BLaER1 treated with 17β-estradiol and CSF1 and Interleukin-3, amounts not matched to agents 10 nM and 100 nM (cell line): Measurements from ENCODE around the gene NPHP4.

Source experiments
- H3K27ac ChIP-seq, 11 experiments: shearing (Covaris generic); formaldehyde crosslinking; 2 replicates each; pipeline ENCODE4 v1.8.1; 2022
- H3K27me3 ChIP-seq, 11 experiments: shearing (Covaris generic); formaldehyde crosslinking; 2 replicates each; pipeline ENCODE4 v1.8.1; 2022
- H3K36me3 ChIP-seq, 11 experiments: shearing (Covaris generic); formaldehyde crosslinking; 2 replicates each; pipeline ENCODE4 v1.8.1; 2022
- H3K4me1 ChIP-seq, 10 experiments: shearing (Covaris generic); formaldehyde crosslinking; 2 replicates each; pipeline ENCODE4 v1.8.1; 2022
- H3K4me2 ChIP-seq, 11 experiments: shearing (Covaris generic); formaldehyde crosslinking; 2 replicates each; pipeline ENCODE4 v1.8.1; 2022
- H3K4me3 ChIP-seq, 10 experiments: shearing (Covaris generic); formaldehyde crosslinking; 2 replicates each; pipeline ENCODE4 v1.8.1; 2022
- H3K9ac ChIP-seq, 11 experiments: shearing (Covaris generic); formaldehyde crosslinking; 2 replicates each; pipeline ENCODE4 v1.8.1; 2022
- H3K9me3 ChIP-seq, 11 experiments: shearing (Covaris generic); formaldehyde crosslinking; replicated peaks in 1 of 11; 2 replicates each; pipeline ENCODE4 v1.8.1; 2022
- H4K20me1 ChIP-seq, 11 experiments: shearing (Covaris generic); formaldehyde crosslinking; 2 replicates each; pipeline ENCODE4 v1.8.1; 2022
- Cebpa-rat ChIP-seq, 11 experiments: shearing (Covaris generic); IDR thresholded peaks; 2 replicates each; pipeline ENCODE4 v1.8.1; 2022

The NPHP4 gene

DNA sequence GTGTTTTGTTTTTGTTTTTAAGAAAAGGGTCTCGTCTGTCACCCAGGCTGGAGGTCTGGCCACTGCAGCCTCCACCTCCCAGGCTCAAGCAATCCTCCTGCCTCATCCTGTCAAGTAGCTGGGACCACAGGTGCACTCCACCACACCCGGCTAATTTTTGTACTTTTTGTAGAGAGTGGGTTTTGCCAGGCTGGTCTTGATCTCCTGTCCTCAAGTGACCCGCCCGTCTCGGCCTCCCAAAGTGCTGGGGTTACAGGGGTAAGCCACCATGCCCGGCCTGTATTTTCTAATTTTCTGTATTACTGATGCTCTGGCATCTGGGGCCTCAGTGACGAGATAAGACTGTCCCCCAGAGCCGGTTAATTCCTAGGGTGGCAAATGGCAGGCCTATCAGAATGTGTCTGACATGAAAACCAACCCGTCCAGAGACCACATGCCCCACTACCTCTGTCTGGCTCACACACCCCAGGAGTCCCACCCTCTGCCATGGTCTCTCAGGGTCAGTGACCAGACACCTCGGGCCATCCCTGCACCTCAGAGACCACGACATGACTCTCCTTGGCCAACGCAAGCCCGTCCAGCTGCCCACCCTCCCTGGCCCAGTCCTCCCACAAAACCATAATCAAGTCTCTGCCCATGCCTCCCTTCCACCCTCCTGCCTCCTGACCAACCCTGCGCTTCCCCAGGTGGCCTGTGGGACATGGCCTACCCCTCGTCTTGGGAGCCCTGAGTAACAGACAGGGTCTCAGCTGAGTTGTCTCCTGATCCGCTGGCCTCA, 12.5 kb downstream of the NPHP4 start:
- Histone ChIP-seq H3K36me3 (peaks cover 3 to 38% (median 18%) of the 10 kb centered on the region in 11 experiments; a peak in 21 of 22 replicates), H3K9me3 (no peaks in the 10 kb centered on the region), H3K27ac (peak overlapping the region in 8 of 11 experiments; percentile 39 to 74 (median 64); a peak in 15 of 22 replicates), H3K4me1 (peaks cover 59 to 88% (median 79%) of the 10 kb centered on the region in 10 experiments), H3K9ac (peak overlapping the region in 2 of 11 experiments; percentile 13 to 43; a peak in 1 of 22 replicates), H4K20me1 (0 out of 22 replicates have a peak, but pooled peaks cover 0 to 5% (median 0%) of the 10 kb centered on the region in 11 experiments), H3K4me3 (no peak overlapping the region), H3K27me3 (no peaks in the 10 kb centered on the region), H3K4me2 (peak overlapping the region; percentile 73 to 93 (median 86))
- no peak for TF ChIP-seq Cebpa-rat (IDR thresholded peaks at IDR 0.05)

DNA sequence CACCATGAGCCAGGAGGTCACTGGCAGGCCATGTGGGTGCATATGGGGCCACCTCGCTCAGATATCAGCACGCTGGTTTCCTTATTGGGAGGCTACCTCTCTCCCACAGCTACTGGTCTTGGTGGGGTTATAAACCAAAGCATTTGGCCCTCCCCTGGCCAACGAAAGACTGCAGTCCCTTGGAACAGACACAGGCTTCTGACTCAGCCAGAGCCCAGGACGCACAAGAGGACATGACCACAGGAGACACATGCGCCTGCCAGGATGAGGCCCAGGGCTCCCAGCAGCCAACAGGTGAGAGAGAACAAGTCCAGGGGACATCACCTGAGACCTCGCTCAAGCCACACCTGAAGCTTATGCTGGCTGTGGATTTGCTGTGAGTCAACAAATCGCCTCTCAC, 13.8 kb downstream of the NPHP4 start:
- TF ChIP-seq Cebpa-rat (IDR thresholded peaks at IDR 0.05): no peak
- Histone ChIP-seq H3K27ac (peak overlapping the region in 8 of 11 experiments; percentile 13 to 57 (median 34); a peak in 7 of 22 replicates), H3K27me3 (no peaks in the 10 kb centered on the region)

DNA sequence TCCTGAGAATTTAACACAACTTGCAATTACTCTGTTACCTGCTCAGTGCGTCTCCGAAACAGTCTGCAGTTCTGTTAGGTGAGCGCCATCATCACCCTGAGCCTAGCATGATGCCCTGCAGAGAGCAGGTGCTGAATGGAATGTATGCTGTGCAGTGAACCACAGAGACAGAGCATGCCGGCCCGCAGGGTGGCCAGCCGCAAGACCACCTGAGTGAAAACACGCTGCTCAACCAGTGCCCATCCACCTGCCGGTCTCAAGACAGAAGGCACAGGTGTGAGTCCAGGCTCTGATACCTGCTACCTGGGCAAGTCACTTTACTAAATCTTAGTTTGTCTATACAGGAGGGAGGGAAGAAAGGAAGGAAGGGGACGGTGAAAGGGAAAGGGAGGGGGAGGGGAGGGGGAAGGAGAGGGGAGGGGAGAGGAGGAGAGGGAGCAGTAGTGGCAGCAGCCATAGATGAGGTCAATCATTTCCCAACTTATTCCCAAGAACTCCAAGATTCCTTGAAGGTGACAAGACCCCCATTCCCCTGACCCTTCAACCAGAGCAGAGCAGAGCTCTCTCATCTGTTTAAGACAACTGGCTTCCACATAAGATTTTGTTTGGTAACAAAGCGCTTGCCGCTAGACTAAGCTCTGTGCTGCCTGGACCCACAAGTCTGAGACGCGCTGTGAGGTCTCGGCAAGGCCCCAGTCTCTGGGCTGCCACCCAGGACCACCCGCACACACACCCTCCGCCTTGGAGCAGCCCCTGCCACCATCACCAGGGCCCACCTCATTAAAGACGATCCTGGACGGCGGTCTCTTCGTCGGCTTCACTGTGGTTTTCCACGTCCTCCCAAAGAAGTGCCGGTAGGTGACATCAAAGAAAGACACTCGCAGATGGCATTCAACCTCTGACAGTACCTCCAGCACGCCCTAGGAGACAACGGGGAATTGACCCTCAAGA, 14.5 kb downstream of the NPHP4 start:
- peak overlapping the region in 8 of 11 experiments; percentile 14 to 91 (median 86); a peak in 15 of 22 replicates for H3K27ac ChIP-seq
- peaks cover 0 to 35% (median 10%) of the 10 kb centered on the region in 11 experiments; a peak in 14 of 22 replicates for H3K36me3 ChIP-seq
- no peak for TF ChIP-seq Cebpa-rat (IDR thresholded peaks at IDR 0.05)
- H3K4me3 ChIP-seq: no peak overlapping the region
- peak overlapping the region in 2 of 11 experiments; percentile 79 to 81; a peak in 2 of 22 replicates for H3K9ac ChIP-seq
- peaks cover 56 to 97% (median 91%) of the 10 kb centered on the region in 10 experiments for H3K4me1 ChIP-seq
- H3K27me3 ChIP-seq: no peaks in the 10 kb centered on the region
- H3K9me3 ChIP-seq: no peaks in the 10 kb centered on the region
- peak overlapping the region in 9 of 11 experiments; percentile 8 to 84 (median 70); a peak in 14 of 22 replicates for H3K4me2 ChIP-seq
- H4K20me1 ChIP-seq: 0 out of 22 replicates have a peak, but pooled peaks cover 0 to 12% (median 0%) of the 10 kb centered on the region in 11 experiments

More for the DNA sequence above, 13.8 kb downstream of the NPHP4 start:
- Histone ChIP-seq H3K4me3 (no peak overlapping the region), H4K20me1 (0 out of 22 replicates have a peak, but pooled peaks cover 0 to 12% (median 0%) of the 10 kb centered on the region in 11 experiments), H3K4me2 (peak overlapping the region in 9 of 11 experiments; percentile 5 to 26 (median 15); a peak in 5 of 22 replicates), H3K36me3 (peaks cover 0 to 35% (median 12%) of the 10 kb centered on the region in 11 experiments; a peak in 16 of 22 replicates), H3K9ac (no peak overlapping the region), H3K4me1 (peaks cover 59 to 97% (median 92%) of the 10 kb centered on the region in 10 experiments), H3K9me3 (no peaks in the 10 kb centered on the region)

DNA sequence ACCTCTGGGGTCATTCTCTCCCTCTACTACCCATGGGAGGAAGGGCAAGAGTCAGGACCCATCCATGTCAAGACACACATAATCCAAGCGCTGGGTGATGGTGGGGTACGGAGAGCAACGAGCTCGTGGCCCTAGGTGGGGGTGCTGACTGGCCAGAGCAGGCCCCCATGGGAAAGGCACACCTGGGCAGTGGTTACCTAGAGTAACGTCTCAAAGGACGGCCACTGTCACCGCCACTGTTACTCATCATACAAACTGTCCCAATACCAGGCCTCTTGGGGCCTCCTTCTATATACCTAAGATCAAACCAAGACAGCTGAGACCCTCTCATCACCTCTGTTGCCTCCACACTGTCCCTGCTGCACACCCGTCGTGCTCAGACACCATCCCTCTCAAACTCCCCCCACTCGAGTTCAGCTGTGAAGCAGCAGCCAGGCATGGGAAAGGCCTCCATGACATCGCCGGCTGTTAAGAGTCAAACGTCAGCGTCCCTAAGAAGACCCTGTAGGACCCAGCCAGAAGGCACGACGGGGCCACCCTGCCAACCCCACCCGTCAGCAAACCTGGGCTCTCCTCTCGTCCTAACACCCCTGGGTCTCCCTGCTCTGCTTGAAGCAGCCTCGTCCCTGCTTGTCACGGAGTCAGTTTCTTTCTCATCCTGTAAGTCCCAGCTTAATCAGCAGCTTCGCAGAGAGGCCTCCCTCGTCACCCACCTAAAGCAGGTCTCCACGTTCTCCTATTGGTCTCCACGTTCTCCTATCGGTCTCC, 15.3 kb downstream of the NPHP4 start:
- no peak for TF ChIP-seq Cebpa-rat (IDR thresholded peaks at IDR 0.05)
- Histone ChIP-seq H4K20me1 (peaks cover 0 to 12% (median 0%) of the 10 kb centered on the region in 11 experiments; a peak in 1 of 22 replicates), H3K27me3 (no peaks in the 10 kb centered on the region), H3K9ac (peak overlapping the region in 7 of 11 experiments; percentile 70 to 81 (median 79); a peak in 10 of 22 replicates), H3K4me1 (peaks cover 48 to 89% (median 83%) of the 10 kb centered on the region in 10 experiments), H3K27ac (peak overlapping the region in 9 of 11 experiments; percentile 73 to 91 (median 83); a peak in 17 of 22 replicates), H3K9me3 (no peaks in the 10 kb centered on the region), H3K36me3 (peaks cover 3 to 41% (median 18%) of the 10 kb centered on the region in 11 experiments; a peak in 15 of 22 replicates), H3K4me2 (peak overlapping the region in 10 of 11 experiments; percentile 62 to 84 (median 74); a peak in 18 of 22 replicates), H3K4me3 (no peak overlapping the region)

- Histone ChIP-seq H3K27me3 (no peaks in the 10 kb centered on the region), H3K36me3 (peaks cover 6 to 48% (median 18%) of the 10 kb centered on the region in 11 experiments; a peak in 16 of 22 replicates)
Observed at GRCh38 chr1:5976231-5976630, 16.0 kb downstream of the NPHP4 start.

DNA sequence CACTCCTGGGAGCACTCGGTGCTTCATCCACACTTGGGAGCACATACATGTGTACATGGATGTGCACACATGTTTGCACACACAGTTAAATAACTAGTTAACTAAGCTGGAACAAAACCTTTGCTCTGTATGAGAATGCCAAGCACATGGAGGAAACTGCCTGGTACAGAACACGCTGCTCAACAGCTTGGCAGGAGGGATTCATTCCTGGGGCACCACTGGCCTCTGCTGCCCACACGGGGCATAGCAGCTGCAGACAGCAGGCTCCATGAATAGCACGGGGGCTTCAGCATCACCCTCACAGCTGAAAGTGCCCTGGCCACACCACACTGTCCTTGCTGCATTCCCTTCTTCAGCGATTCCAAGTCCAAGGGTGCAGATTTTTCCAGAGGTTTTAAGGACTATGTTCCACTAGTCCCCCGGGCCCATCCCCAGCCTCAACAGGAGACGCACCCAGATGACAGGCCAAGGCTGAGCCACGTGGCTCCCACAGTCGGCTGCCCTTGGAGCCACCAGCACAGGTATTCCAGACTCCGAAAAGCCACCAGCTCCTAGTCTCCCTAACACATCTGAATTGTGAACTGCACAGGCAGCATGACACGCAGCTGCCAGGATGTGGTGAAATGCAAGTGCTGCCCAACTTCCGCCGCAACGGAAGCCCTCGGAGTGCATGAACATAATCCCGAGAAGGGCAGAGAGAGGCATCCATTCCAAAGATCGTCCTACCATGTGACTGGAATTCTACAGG, 16.9 kb downstream of the NPHP4 start:
- peak in 2 of 11 experiments; percentile 26 to 37; a peak in 2 of 22 replicates for TF ChIP-seq Cebpa-rat (IDR thresholded peaks at IDR 0.05)
- H4K20me1 ChIP-seq: peaks cover 0 to 17% (median 0%) of the 10 kb centered on the region in 11 experiments; a peak in 1 of 22 replicates
- peak overlapping the region; percentile 62 to 84 (median 75) for H3K4me2 ChIP-seq
- peak overlapping the region in 9 of 11 experiments; percentile 73 to 91 (median 83); a peak in 19 of 22 replicates for H3K27ac ChIP-seq
- peaks cover 8 to 50% (median 23%) of the 10 kb centered on the region in 11 experiments; a peak in 17 of 22 replicates for H3K36me3 ChIP-seq
- peak overlapping the region in 7 of 10 experiments; percentile 23 to 54 (median 43); a peak in 7 of 20 replicates for H3K4me3 ChIP-seq
- H3K9ac ChIP-seq: peak overlapping the region in 10 of 11 experiments; percentile 13 to 81 (median 73); a peak in 18 of 22 replicates
- no peaks in the 10 kb centered on the region for H3K27me3 ChIP-seq
- H3K9me3 ChIP-seq: no peaks in the 10 kb centered on the region
- peaks cover 34 to 73% (median 67%) of the 10 kb centered on the region in 10 experiments for H3K4me1 ChIP-seq

More at GRCh38 chr1:5976231-5976630, 16.0 kb downstream of the NPHP4 start:
- TF ChIP-seq Cebpa-rat (IDR thresholded peaks at IDR 0.05): no peak
- 0 out of 20 replicates have a peak overlapping the region, but pooled peaks of 1 of the 10 experiments have one; percentile 44 for H3K4me3 ChIP-seq
- peak overlapping the region in 8 of 11 experiments; percentile 70 to 81 (median 76); a peak in 15 of 22 replicates for H3K9ac ChIP-seq
- H3K4me1 ChIP-seq: peaks cover 43 to 83% (median 76%) of the 10 kb centered on the region in 10 experiments
- peaks cover 0 to 16% (median 0%) of the 10 kb centered on the region in 11 experiments; a peak in 1 of 22 replicates for H4K20me1 ChIP-seq
- no peaks in the 10 kb centered on the region for H3K9me3 ChIP-seq
- peak overlapping the region; percentile 62 to 84 (median 75) for H3K4me2 ChIP-seq
- peak overlapping the region in 9 of 11 experiments; percentile 73 to 91 (median 83); a peak in 18 of 22 replicates for H3K27ac ChIP-seq
